Thyroid gland (tissue), 4 donors: ENCODE measurements around the gene GNMT.

ENCODE experiments used
- CTCF ChIP-seq, 6 experiments: fragments of 200-600 bp in 3 of 6; fragments of 450-650 bp in 3 of 6; sonication (generic) in 3 of 6; IDR thresholded peaks; one replicate each; pipeline ENCODE4 v1.5.1; 2016 to 2019; ENCODE audit warnings: antibody characterized with exemption in 6 of 6, mild to moderate bottlenecking in 2 of 6, inconsistent platforms in 1 of 6, moderate library complexity in 1 of 6
- POLR2A ChIP-seq, 2 donors: fragments of 450-650 bp; IDR thresholded peaks; one replicate each; pipeline ENCODE4 v1.6.1; 2017; ENCODE audit warnings: antibody characterized with exemption in 2 of 2, mild to moderate bottlenecking in 2 of 2, moderate library complexity in 1 of 2

GRCh38 chr6:42939810-42940167 is 20.8 kb upstream of the GNMT start:
- TF ChIP-seq POLR2A (IDR thresholded peaks at IDR 0.05) (no peak), CTCF (IDR thresholded peaks at IDR 0.05) (no peak)
